GM21360 (cell line): ENCODE data around the gene ETV1.

Experiments used
- ATAC-seq: cut with Tn5 transposase; IDR thresholded peaks from one replicate; pipeline ENCODE4 v1.9.1; 2021; ENCODE audit warnings: mild to moderate bottlenecking, moderate library complexity; ENCODE audit not compliant: unreplicated experiment

Gene ETV1

GRCh38 chr7:13988065-13988464 is 1.4 kb downstream of the ETV1 start:
- ATAC-seq, result no peak

DNA sequence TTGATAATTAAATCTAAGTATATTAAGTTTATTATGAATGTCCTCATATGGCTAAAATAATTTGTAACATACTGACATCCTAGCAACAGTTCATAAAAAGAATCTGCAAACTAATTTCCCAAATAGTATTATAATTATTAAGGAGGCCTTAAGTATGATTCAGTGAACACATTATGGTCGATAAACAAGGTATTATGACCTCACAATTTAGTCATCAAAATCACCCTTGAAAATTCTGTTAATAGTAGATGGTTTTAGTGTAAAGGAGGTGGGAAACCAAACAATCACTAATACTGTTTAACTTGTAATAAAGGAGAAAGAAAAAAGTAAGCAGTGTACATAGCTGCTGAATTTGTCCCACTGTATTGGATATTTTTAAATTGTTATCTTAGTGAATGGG is 2.1 kb downstream of the ETV1 start:
- no peak for ATAC-seq

GRCh38 chr7:13986208-13986607 is 3.3 kb downstream of the ETV1 start:
- no peak for ATAC-seq

- ATAC-seq, result no peak
Observed at GRCh38 chr7:13984831-13985685, 4.4 kb downstream of the ETV1 start.

- no peak for ATAC-seq
Observed at GRCh38 chr7:13984061-13984460, 5.4 kb downstream of the ETV1 start.

DNA sequence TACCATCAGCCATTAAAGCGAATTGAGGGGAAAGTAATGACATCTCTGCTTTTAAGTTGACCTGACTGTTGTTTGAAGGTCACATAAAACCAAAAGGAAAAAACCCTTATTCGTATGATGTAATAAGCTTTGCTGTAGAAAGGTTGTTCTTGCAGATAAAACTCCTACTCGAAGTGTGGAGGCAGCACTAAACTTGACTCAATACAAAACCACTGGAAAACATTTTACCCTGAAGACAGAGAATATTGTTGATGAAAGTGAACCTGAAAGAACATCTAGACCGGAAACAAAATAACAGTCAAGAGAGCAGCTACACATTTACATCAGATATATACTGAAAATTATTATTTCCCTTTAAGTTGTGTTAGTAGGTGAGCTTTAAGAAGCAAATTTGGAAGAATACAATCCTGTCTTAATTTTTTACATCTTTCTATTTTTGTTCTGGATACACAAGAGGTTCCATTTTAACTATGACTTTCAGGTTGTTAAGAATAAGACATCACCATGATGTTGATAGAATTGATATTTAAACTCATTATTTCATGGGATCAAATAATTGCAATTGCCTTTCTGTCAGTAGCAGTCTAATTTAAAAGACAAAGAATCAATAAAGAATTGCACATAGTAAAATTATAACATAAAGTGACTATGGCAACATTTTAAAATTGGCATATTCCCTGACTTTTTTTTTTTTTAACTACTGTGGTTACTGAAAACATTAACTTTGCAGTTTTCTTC is 6.4 kb downstream of the ETV1 start:
- ATAC-seq, result no peak

- no peak for ATAC-seq
Observed at GRCh38 chr7:13981070-13981469, 8.4 kb downstream of the ETV1 start.

DNA sequence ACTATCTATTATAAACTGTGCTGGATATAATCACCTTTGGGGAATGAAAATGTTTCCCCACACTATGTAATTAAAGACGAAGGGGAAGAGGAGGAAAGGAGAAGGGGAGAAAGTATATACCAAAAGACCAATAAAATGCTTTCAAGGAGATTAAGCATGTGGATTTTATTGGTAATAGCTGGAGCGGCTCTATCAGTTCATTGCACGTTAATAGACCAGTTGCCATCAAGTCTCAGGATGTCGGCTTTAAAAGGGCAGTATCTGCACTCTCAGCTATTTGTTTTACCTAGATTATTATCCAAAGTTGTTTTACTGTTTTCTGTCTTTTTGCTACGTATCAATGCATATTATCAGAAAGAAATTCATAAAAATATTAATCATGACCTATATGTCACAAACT is 9.0 kb downstream of the ETV1 start:
- ATAC-seq, result no peak

DNA sequence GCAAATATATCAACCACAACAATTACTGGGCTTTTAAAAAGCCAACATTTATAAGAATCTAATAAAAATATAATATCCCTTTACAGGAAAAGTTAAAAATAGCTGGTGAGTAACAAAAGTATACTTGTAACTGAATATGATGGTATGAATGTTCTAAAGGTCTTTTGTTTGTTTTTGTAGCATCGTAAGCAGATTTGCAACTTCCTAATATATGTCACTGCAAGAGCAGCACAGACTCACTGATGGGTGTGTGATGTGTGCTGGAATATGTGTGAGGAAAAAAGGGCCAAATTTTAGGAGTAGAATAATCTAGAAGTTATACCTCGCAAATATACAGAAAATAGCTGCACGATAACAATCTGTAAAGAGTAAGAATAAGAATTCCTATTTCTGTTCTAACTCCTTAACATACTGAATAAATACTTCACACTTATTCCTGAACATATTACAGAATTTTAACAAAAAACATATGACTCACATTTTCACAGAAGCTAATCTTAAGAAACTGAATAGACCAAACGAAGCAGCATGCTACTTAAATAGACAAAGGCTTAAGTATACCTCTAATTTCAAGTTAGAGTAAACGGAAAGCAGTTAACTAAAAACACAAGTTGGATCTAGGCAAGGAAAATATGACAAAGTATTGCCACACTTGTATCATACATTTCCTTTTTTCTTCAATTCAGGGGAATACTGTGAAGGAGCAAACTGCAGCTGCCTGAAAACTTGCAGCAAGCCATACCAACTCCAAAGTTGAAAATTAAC is 9.6 kb downstream of the ETV1 start:
- no peak for ATAC-seq

GRCh38 chr7:13976594-13976993 is 12.9 kb downstream of the ETV1 start:
- ATAC-seq, result no peak

- no peak for ATAC-seq
Observed at GRCh38 chr7:13965077-13965476, 24.4 kb downstream of the ETV1 start.

DNA sequence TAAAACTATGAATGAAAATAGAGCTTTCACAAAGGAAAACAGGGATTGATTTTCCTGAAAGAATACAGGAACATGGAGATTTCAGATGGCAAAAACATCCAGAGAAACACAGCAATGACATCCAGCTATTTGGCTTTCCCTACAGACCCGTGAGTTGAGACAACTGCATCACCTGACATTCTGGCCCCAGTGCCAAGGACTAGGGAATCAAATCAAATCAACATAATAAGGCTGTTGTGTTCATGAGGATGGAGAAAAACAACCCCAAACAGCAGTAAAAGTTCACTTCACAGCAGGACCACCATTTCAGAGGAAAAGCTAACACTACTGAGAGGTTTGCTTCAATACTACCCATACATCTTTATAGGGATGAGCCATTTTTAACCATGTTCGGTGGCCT is 25.5 kb downstream of the ETV1 start:
- no peak for ATAC-seq

GRCh38 chr7:13955494-13955893 is 34.0 kb downstream of the ETV1 start:
- no peak for ATAC-seq

DNA sequence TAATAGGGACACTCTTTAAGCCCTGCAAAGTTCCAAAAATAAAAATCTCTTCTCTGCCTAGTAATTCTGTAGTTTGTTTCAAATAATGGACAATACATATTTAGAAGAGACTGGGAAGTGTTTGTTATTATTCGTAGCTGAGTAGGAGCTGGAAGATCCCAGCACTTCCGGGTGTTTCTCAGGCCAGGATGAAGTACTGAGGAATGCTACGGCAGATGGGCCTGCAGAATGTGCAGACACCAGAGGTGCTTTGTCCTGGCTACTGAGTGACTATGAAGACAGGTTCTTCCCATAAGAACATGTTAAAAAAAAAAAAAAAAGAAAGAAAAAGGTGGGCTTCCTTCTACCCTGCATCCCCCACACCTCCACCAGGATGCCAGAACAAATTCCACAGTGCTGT is 36.1 kb downstream of the ETV1 start:
- ATAC-seq, result no peak

- ATAC-seq, result no peak
Observed at GRCh38 chr7:13952921-13953320, 36.5 kb downstream of the ETV1 start.

DNA sequence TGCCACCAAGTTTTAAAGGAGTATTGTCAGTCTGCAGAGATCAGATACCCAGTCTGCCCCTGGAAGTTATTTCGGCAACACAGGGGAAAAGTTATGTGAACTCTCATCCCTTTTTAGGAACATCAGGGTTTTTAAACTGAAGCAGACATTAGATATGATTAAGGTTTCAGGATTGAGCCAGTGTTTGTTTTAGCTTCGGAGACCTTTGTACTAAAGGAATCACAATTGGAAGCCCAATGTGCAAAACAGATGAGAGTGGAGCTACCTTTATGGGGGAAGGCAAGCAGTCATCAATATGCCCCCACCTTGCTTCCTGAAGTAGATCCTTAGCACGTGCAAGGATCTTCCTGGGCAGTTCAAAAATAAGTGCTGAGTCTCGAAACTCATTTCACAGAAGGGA is 39.5 kb downstream of the ETV1 start:
- ATAC-seq, result no peak

- no peak for ATAC-seq
Observed at GRCh38 chr7:13949445-13949844, 40.0 kb downstream of the ETV1 start.

DNA sequence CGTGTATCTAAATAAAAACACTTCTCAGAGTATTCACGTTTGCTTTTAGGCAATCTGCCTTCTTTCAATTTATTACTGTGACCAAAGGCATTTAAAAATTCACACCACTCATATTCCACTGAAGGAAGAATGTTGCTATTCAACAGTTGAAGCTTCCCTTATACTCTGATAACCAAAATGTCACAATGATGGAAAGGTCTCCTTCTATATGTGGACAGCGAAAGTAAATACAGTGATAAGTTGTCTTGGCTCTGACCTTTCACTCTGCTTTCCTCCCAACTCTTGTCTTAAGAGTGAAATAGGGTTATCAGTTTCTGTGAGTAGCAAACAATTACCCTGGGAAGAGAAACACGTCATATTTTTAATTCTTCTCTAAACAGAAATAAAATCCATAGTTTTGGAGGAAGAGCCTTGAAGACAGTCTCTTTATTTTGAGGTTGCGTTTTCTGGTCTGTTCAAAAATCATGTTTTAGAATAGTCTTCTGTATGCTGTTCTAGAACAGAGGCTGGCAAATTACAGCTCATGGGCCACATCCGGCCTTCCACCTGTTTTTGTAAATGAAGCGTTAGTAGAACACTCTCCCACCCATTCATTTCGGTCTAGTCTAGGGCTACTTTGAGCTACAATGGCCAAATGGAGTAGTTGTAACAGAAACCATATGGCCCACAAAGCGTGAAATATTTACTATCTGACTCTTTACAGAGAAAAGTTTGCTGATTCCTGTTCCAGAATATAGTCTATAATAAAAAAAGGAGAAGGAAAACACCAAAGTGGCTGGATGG is 41.3 kb downstream of the ETV1 start:
- ATAC-seq, result no peak

DNA sequence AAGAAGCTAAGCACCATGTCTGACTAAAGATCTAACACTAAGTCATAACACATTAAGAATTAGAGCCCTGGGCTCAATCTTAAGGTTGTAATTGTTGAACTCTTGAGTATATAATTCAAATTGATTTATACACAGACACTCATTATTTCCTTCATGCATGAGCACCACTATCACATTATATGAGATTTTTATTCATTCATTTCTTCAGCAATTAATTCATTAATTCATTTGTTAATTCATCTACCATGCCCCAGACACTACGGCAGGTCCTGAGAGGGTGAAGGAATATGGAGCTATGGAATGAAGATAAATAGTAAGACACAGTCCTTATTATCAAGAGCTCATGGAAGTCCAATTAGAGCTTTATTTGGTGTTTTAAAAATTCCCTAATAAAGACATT is 41.9 kb downstream of the ETV1 start:
- no peak for ATAC-seq

DNA sequence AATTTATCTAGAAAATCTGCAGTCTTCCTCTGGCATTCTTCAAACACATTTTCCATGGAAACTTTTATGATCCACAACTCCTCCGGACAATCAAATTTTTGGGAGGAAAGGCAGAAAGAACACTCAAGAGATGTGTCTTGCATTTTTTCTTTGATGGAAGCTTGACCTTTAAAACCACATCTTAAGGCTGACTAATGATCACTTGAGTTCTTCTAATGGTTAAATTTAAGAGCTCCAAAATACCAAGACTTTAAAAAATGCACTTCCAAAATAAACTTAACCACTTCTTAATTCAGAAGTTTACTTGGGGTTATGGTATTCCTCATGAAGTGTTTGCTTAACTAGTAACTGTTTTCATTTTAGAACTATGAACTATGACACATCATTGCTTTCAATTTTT is 43.3 kb downstream of the ETV1 start:
- no peak for ATAC-seq

DNA sequence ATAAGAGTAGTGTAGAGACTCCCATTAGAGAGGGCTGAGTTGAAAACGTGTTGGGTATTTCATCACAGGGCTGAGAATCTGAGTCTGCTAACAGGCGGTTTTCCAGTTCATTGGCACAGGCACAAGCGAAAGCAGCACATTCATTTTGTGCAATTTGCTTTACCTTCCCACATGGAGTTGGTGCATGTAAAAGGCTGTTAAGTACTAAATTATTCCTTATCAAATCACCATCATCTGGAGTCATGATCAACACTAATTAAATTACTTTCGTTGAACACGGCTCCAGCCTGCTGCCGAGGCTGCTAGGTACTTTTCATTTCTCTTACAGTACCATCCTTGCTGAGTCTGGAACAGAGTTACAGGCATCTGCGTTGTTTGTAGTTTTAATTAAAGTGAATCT is 43.8 kb downstream of the ETV1 start:
- no peak for ATAC-seq
